ENCODE data around the gene ARMC5.

ARMC5 gene

GRCh38 chr16:31504159-31504558 is 44.9 kb downstream of the ARMC5 start:
- H3K4me3 ChIP-seq (ENCODE audit: low read depth, low read length): no peak overlapping the region
- no peak for DNase-seq (ENCODE audit: low read depth)
- no peak for TF ChIP-seq CTCF (conservative IDR thresholded peaks at IDR 0.05; ENCODE audit: low read depth, low read length)

GRCh38 chr16:31505483-31505882 is 46.2 kb downstream of the ARMC5 start:
- DNase-seq (ENCODE audit: low read depth): no peak
- no peak for TF ChIP-seq CTCF (conservative IDR thresholded peaks at IDR 0.05; ENCODE audit: low read depth, low read length)
- no peak overlapping the region for H3K4me3 ChIP-seq (ENCODE audit: low read depth, low read length)

DNA sequence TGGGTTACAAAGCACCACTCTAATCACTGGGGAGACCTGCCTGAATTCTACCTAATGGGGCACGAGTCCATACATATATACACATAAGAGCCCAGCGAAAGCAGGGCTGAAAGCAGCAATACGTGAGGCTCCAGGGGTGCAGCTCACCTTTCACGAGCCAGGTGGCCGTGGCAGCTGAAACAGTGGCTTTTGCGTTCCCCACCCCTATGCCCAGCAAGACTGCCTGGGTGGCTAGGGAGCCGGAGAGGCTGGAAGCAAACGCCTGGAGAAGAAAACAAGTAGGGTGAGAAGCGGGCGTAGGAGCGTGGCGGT is 48.3 kb downstream of the ARMC5 start:
- TF ChIP-seq CTCF (conservative IDR thresholded peaks at IDR 0.05; ENCODE audit: low read depth, low read length): no peak
- DNase-seq (ENCODE audit: low read depth): no peak
- peak overlapping the region; percentile 97 for H3K4me3 ChIP-seq (ENCODE audit: low read depth, low read length)

DNA sequence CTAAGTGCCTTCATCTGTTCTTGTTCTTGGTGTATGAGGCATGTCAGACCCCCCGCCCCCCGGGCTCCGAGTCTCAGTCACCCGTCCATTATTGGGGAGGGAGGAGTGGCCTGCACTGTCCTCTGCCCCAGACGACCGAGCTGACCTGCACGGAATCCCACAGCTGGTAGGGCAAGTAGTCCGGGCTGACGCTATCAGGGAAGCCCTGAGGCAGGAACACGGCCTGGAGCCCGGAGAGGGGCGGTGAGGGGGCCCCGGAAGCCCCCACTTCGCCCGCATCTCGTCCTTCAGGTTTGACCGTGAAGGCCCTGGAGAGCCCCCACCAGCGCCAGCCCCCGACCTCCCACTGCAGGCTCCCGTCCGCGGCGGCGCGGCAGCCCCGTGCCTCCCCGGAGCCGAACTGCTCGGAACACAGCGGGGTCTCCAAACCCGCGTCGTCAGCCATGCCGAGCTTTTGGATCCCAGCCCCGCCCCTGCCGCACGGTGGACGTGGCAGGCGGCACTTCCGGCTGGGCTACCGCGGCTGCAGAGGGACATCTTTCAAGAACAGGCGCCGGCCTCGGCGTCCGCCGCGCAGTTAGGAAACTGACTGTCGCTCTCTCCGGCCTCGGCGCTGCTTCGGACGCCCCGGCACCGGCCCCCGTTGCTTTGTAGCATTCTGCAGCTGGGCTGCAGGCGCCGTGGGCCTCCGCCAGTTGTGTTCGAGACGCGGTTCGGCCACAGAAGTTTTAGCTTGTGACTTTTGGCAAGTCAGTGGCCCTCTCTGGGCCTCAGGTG is 48.8 kb downstream of the ARMC5 start, which contains the start of gene RUSF1:
TSS of gene RUSF1 (minus strand) at position 463 of the 777 bp plus-strand sequence. CDS start at position 445, 18 bp downstream.
- peak; percentile 93 for DNase-seq (ENCODE audit: low read depth)
- peak; percentile 0 for TF ChIP-seq CTCF (conservative IDR thresholded peaks at IDR 0.05; ENCODE audit: low read depth, low read length)
- H3K4me3 ChIP-seq (ENCODE audit: low read depth, low read length): peak within 1 kb of the TSS; percentile 97

DNA sequence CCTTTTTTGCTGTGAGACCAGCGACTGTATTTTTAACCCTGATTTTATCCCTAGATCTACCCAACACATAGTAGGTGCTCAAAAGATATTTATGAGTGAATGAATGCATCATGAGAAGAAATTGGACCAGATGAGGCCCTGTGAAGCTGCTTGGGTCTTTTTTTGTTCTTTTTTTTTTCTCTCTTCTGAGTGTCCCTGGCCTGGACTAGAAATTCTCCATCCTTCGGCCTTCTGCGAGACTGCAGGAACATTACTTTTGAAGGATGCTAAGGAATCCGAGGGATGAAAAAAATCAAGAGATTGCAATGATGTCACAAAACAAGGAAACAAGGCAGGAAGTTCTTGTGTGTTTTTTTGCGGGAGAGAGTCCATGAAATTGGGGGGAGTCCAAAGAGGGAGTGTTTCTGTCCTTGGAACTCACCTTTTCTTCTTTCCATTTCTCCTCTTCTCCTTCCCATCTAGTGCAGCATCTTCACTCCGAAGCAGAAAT is 49.5 kb downstream of the ARMC5 start:
- peak; percentile 51 for DNase-seq (ENCODE audit: low read depth)
- H3K4me3 ChIP-seq (ENCODE audit: low read depth, low read length): peak overlapping the region; percentile 97
- TF ChIP-seq CTCF (conservative IDR thresholded peaks at IDR 0.05; ENCODE audit: low read depth, low read length): no peak

GRCh38 chr16:31513126-31513525 is 53.8 kb downstream of the ARMC5 start:
- no peak overlapping the region for H3K4me3 ChIP-seq (ENCODE audit: low read depth, low read length)
- no peak for TF ChIP-seq CTCF (conservative IDR thresholded peaks at IDR 0.05; ENCODE audit: low read depth, low read length)
- DNase-seq (ENCODE audit: low read depth): peak; percentile 55

DNA sequence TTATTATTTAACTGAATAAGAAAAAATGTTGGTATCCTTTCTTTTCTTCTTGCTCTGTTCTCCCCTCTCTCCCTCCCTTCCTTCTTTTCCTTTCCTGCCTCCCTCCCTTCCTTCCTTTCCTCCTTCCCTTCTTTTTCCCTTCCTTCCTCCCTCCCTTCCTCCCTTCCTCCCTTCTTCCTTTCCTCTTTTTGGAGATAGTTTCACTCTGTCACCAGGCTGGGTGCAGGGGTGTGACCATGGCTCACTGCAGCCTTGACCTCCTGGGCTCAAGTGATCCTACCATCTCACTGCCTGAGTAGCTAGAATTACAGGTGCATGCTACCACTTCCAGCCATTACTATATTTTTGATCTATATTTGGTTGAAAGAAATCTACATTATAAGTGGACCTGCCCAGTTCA is 54.6 kb downstream of the ARMC5 start:
- no peak for DNase-seq (ENCODE audit: low read depth)
- H3K4me3 ChIP-seq (ENCODE audit: low read depth, low read length): no peak overlapping the region
- no peak for TF ChIP-seq CTCF (conservative IDR thresholded peaks at IDR 0.05; ENCODE audit: low read depth, low read length)
